ENCODE measurements around the gene INSC. TPM values are rescaled to one million over a fixed set of nuclear protein-coding genes. Genes with fewer than 3 reads are reported as not detected.

INSC gene
- total and polyA plus RNA-seq, 5 experiments from 2014 or later: 0.16 to 0.60 TPM; not detected in 3

DNA sequence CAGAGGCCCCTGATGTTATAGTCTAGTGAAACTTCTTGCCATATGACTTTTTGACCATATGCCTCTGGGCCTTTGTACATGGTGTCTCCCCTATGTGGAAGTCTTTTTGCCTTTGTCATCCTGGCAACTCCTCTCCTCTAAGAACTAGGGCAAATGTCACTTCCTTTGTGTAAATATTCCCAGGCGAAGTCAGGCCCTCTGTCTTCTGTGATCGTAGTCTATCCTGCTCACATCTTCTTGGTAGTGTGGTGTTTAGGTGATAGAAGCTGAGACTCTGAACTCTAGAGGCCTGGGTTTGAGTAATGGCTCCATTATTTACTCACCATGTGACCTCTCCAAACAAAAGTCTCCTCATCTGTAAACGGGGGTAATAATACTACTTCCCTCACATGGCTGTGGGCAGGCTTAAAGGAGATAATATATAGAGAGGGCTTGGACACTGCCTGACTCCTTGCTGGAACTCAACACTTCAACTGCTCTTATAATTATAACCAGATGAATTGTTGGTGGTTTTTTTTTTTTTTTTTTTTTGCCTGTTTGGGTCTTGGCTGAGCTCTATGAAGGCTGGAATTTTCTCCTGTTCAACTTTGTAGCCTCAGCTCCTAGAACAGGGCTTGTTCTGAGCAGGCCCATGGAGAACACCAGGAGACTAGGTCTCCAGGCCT is 43.8 kb downstream of the INSC start:
- no peaks in the 10 kb centered on the region for H3K4me1 Mint-ChIP-seq
- no peaks in the 10 kb centered on the region for H3K36me3 Mint-ChIP-seq
- no peak overlapping the region for H3K4me3 Mint-ChIP-seq
- no peaks in the 10 kb centered on the region for H3K9me3 Mint-ChIP-seq
- no peak overlapping the region for H3K27ac Mint-ChIP-seq
- POLR2A ChIA-PET: no interaction called here
- ATAC-seq: no peak
- no peak for DNase-seq
- peaks cover 0 to 7% (median 2%) of the 10 kb centered on the region in 5 donors for H3K27me3 Mint-ChIP-seq

- ATAC-seq (no peak), DNase-seq (no peak)
- Mint-ChIP-seq H3K4me1 (no peaks in the 10 kb centered on the region), H3K27ac (no peak overlapping the region), H3K9me3 (no peaks in the 10 kb centered on the region), H3K27me3 (peaks cover 0 to 7% (median 4%) of the 10 kb centered on the region in 5 donors), H3K36me3 (no peaks in the 10 kb centered on the region), H3K4me3 (no peak overlapping the region)
- POLR2A ChIA-PET: no interaction called here
These were observed 44.4 kb downstream of the INSC start for GRCh38 chr11:15159085-15159484.

DNA sequence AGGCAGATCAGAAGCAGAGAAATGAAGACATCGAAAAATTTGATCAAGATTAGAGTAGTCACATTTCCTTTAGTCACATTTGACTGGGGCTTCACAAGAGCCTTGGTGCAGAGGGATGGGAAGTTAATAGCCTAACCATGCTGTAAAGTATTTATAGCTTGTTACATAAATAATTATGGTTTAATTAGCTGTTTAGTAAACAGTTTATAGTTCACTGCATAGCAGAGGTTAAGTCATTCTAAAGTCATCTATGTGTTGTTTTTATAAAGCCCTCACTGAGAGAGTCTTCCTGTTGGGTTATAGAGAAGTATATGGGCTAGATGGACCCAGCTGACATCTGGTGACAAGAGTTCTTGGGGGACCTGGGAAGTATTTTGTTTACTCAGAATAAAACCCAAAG is 47.1 kb downstream of the INSC start:
- no peak for DNase-seq
- no peak overlapping the region for H3K4me3 Mint-ChIP-seq
- ATAC-seq: no peak
- H3K27ac Mint-ChIP-seq: no peak overlapping the region
- POLR2A ChIA-PET: no interaction called here
- H3K27me3 Mint-ChIP-seq: peaks cover 0 to 10% (median 5%) of the 10 kb centered on the region in 5 donors
- no peaks in the 10 kb centered on the region for H3K36me3 Mint-ChIP-seq
- H3K4me1 Mint-ChIP-seq: no peaks in the 10 kb centered on the region
- H3K9me3 Mint-ChIP-seq: no peaks in the 10 kb centered on the region

DNA sequence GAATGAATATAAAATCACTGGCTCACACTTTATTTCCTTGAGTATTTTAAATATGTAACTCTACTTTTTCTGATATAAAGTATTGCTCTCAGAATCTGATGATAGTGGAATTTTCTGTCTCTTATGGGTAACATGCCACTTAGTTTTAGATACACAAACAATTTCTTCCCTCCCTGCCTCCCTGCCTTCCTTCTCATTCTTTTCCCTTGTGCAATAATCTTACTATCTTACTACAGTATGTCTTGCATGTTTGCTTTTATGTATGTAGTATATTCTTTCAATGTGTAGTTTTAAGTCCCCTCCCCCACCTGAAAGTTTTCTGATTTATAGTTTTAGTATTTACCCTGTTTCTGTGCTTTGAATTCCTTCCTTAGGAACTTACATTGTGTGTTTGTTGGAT is 48.4 kb downstream of the INSC start:
- POLR2A ChIA-PET: no interaction called here
- ATAC-seq: no peak
- H3K36me3 Mint-ChIP-seq: no peaks in the 10 kb centered on the region
- H3K9me3 Mint-ChIP-seq: no peaks in the 10 kb centered on the region
- no peak overlapping the region for H3K27ac Mint-ChIP-seq
- H3K4me3 Mint-ChIP-seq: no peak overlapping the region
- H3K27me3 Mint-ChIP-seq: peaks cover 0 to 10% (median 5%) of the 10 kb centered on the region in 5 donors
- no peak for DNase-seq
- H3K4me1 Mint-ChIP-seq: no peaks in the 10 kb centered on the region

DNA sequence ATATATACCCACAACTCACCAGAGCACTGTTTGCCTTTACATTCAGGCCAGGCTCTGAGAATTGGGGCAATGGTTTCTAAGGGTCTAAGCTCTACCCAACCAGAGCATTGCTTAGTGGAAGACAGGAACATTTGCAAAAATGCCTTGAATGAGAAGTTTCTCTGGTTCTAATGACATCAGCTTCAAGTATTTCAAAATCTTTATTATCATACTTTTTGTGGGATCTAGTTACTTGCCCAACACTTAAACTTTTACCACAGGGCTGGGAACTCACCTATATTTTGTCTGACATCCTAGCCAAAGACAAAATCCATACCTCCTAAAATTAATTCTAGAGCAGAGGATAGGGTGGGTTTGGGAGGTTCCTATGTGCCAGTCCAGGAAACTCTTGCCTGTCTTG is 51.5 kb downstream of the INSC start:
- POLR2A ChIA-PET: no interaction called here

GRCh38 chr11:15169815-15170551 is 55.3 kb downstream of the INSC start:
- no peak for ATAC-seq
- Mint-ChIP-seq H3K9me3 (no peaks in the 10 kb centered on the region), H3K27ac (no peak overlapping the region), H3K36me3 (no peaks in the 10 kb centered on the region), H3K4me1 (no peaks in the 10 kb centered on the region), H3K4me3 (no peak overlapping the region), H3K27me3 (peaks cover 4 to 33% (median 14%) of the 10 kb centered on the region in 5 donors)
- POLR2A ChIA-PET: no interaction called here
- no peak for DNase-seq

More for the DNA sequence above, 51.5 kb downstream of the INSC start:
- no peak overlapping the region for H3K27ac Mint-ChIP-seq
- DNase-seq (no peak), ATAC-seq (no peak)
- H3K4me3 Mint-ChIP-seq: no peak overlapping the region
- H3K4me1 Mint-ChIP-seq: no peaks in the 10 kb centered on the region
- no peaks in the 10 kb centered on the region for H3K36me3 Mint-ChIP-seq
- no peaks in the 10 kb centered on the region for H3K9me3 Mint-ChIP-seq
- peaks cover 0 to 17% (median 2%) of the 10 kb centered on the region in 5 donors for H3K27me3 Mint-ChIP-seq

GRCh38 chr11:15170698-15171097 is 56.0 kb downstream of the INSC start:
- Mint-ChIP-seq H3K36me3 (no peaks in the 10 kb centered on the region), H3K9me3 (no peaks in the 10 kb centered on the region), H3K27me3 (peaks cover 6 to 26% (median 14%) of the 10 kb centered on the region in 5 donors), H3K4me3 (no peak overlapping the region), H3K4me1 (no peaks in the 10 kb centered on the region), H3K27ac (no peak overlapping the region)
- POLR2A ChIA-PET: no interaction called here
- DNase-seq (no peak), ATAC-seq (no peak)

DNA sequence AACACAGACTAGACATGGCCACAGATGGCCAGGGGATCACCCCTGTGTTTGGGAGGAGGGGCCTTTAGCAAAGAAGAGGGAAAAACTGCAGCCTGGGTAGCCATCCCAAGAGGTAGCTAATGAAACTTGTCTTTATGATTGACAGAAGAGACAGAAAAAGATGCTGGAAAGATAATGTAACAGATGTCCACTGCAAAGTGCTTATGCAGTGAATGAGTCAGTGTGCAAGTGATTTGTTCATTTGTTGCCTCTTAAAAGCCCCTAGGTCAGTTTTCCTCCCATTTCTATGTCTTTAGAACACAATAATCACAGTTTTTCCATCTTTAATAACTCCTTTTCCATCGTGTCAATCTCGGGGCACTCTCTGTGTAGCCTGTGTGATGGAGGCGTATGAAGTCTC is 57.2 kb downstream of the INSC start:
- Mint-ChIP-seq H3K4me1 (peaks cover 0 to 2% (median 0%) of the 10 kb centered on the region in 4 donors), H3K36me3 (no peaks in the 10 kb centered on the region), H3K27ac (no peak overlapping the region), H3K4me3 (no peak overlapping the region), H3K27me3 (peaks cover 6 to 24% (median 14%) of the 10 kb centered on the region in 5 donors), H3K9me3 (no peaks in the 10 kb centered on the region)
- DNase-seq (no peak), ATAC-seq (no peak)
- POLR2A ChIA-PET: no interaction called here

GRCh38 chr11:15175831-15176230 is 61.1 kb downstream of the INSC start:
- DNase-seq: no peak
- no peaks in the 10 kb centered on the region for H3K9me3 Mint-ChIP-seq
- no peaks in the 10 kb centered on the region for H3K36me3 Mint-ChIP-seq
- ATAC-seq: no peak
- H3K27ac Mint-ChIP-seq: no peak overlapping the region
- POLR2A ChIA-PET: no interaction called here
- peaks cover 0 to 4% (median 0%) of the 10 kb centered on the region in 4 donors for H3K4me1 Mint-ChIP-seq
- no peak overlapping the region for H3K4me3 Mint-ChIP-seq
- peaks cover 6 to 27% (median 17%) of the 10 kb centered on the region in 5 donors for H3K27me3 Mint-ChIP-seq

GRCh38 chr11:15176646-15177163 is 62.0 kb downstream of the INSC start:
- H3K27ac Mint-ChIP-seq: no peak overlapping the region
- ATAC-seq (no peak), DNase-seq (no peak)
- no peaks in the 10 kb centered on the region for H3K36me3 Mint-ChIP-seq
- no peaks in the 10 kb centered on the region for H3K9me3 Mint-ChIP-seq
- POLR2A ChIA-PET: no interaction called here
- H3K4me3 Mint-ChIP-seq: no peak overlapping the region
- peaks cover 0 to 4% (median 0%) of the 10 kb centered on the region in 4 donors for H3K4me1 Mint-ChIP-seq
- H3K27me3 Mint-ChIP-seq: peaks cover 4 to 23% (median 12%) of the 10 kb centered on the region in 5 donors

GRCh38 chr11:15177491-15177890 is 62.8 kb downstream of the INSC start:
- peaks cover 0 to 4% (median 0%) of the 10 kb centered on the region in 4 donors for H3K4me1 Mint-ChIP-seq
- no peak overlapping the region for H3K4me3 Mint-ChIP-seq
- no peaks in the 10 kb centered on the region for H3K36me3 Mint-ChIP-seq
- DNase-seq (no peak), ATAC-seq (no peak)
- no peaks in the 10 kb centered on the region for H3K9me3 Mint-ChIP-seq
- H3K27ac Mint-ChIP-seq: no peak overlapping the region
- peaks cover 4 to 15% (median 5%) of the 10 kb centered on the region in 5 donors for H3K27me3 Mint-ChIP-seq
- POLR2A ChIA-PET: no interaction called here

DNA sequence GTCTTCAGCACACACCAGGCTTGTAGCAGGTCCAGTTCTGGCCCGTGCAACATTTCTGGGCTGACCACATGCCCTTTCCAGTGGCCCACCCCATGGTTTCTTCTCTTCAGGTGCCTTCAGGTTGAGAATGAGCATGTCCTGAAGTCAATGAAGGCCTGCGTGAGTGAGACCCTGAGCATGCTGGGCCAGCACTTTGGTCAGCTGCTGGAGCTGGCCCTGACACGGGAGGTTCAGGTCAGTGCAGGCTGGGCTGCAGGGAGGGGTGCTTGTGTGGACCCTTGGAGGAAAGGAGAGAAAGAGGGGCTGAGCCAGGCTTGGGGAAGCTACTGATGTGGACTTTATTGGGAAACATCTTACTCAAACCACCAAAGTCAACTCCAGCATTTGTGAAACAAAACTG is 63.5 kb downstream of the INSC start:
- DNase-seq: no peak
- no peak overlapping the region for H3K27ac Mint-ChIP-seq
- no peak overlapping the region for H3K4me3 Mint-ChIP-seq
- no peak for ATAC-seq
- H3K27me3 Mint-ChIP-seq: peaks cover 0 to 12% (median 4%) of the 10 kb centered on the region in 5 donors
- POLR2A ChIA-PET: no interaction called here
- H3K9me3 Mint-ChIP-seq: no peaks in the 10 kb centered on the region
- peaks cover 0 to 4% (median 0%) of the 10 kb centered on the region in 4 donors for H3K4me1 Mint-ChIP-seq
- no peaks in the 10 kb centered on the region for H3K36me3 Mint-ChIP-seq

GRCh38 chr11:15179167-15179566 is 64.4 kb downstream of the INSC start:
- no peaks in the 10 kb centered on the region for H3K9me3 Mint-ChIP-seq
- no peak overlapping the region for H3K4me3 Mint-ChIP-seq
- no peak for ATAC-seq
- H3K27ac Mint-ChIP-seq: no peak overlapping the region
- no peaks in the 10 kb centered on the region for H3K36me3 Mint-ChIP-seq
- H3K27me3 Mint-ChIP-seq: peaks cover 0 to 12% (median 4%) of the 10 kb centered on the region in 5 donors
- POLR2A ChIA-PET: no interaction called here
- no peak for DNase-seq
- H3K4me1 Mint-ChIP-seq: peaks cover 0 to 4% (median 0%) of the 10 kb centered on the region in 4 donors

Measured in naive thymus-derived CD8-positive, alpha-beta T cell (primary cell).